ENCODE results near the gene KCNJ16. TPM values are rescaled to one million over a fixed set of nuclear protein-coding genes. Genes with fewer than 3 reads are reported as not detected.

KCNJ16 gene
- total RNA-seq, 2 experiments from 2014 or later, result not detected

DNA sequence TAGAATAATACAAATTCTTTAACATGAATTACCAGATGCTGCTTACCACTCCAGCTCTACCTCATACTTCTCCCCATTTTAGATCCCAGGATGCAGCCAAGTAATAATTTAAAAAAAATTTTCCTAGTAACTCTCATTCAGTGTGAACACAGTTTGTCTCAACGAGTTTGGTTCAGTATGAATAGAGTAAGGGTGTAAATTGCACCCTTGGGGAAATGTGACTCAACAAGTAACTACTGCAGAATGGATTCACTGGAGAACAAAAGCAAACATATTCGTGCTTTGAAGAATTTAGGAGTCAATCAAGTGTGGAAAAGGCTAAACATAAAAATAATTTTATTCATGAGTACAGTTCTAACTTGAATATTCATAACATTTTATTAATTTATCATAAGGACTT is 23.0 kb downstream of the KCNJ16 start:
- POLR2A ChIA-PET, result no interaction called here
- no peak overlapping the region for H3K4me3 ChIP-seq (ENCODE audit: low read length)
- H3K4me1 Mint-ChIP-seq (ENCODE audit: low read depth), result no peaks in the 10 kb centered on the region
- H3K27ac ChIP-seq (ENCODE audit: low read depth in 1 of 2, low read length in 2 of 2), result no peak overlapping the region
- H3K9me3 ChIP-seq (ENCODE audit: control insufficient read depth in 1 of 2, insufficient read depth in 1 of 2, low read length in 2 of 2), result no peaks in the 10 kb centered on the region
- ATAC-seq (ENCODE audit: poor library complexity) (no peak), DNase-seq (no peak)
- H3K27me3 ChIP-seq (ENCODE audit: control insufficient read depth in 1 of 2, insufficient read depth in 2 of 2, low read length in 2 of 2), result no peaks in the 10 kb centered on the region
- CTCF ChIA-PET, result no interaction called here
- no peaks in the 10 kb centered on the region for H3K36me3 ChIP-seq (ENCODE audit: insufficient read depth, low read length)
- no peaks in the 10 kb centered on the region for H3K27me3 Mint-ChIP-seq
- no peaks in the 10 kb centered on the region for H3K9me3 Mint-ChIP-seq
- no peaks in the 10 kb centered on the region for H3K36me3 Mint-ChIP-seq (ENCODE audit: low read depth)
- no peak overlapping the region for H3K27ac Mint-ChIP-seq
- no peak for TF ChIP-seq CTCF (IDR thresholded peaks at IDR 0.05)
- H3K4me3 Mint-ChIP-seq, result no peak overlapping the region
- intact Hi-C loops (cut with DNase I, micrococcal nuclease), result no loop called here
- H3K4me1 ChIP-seq (ENCODE audit: insufficient read depth, low read length), result no peaks in the 10 kb centered on the region

DNA sequence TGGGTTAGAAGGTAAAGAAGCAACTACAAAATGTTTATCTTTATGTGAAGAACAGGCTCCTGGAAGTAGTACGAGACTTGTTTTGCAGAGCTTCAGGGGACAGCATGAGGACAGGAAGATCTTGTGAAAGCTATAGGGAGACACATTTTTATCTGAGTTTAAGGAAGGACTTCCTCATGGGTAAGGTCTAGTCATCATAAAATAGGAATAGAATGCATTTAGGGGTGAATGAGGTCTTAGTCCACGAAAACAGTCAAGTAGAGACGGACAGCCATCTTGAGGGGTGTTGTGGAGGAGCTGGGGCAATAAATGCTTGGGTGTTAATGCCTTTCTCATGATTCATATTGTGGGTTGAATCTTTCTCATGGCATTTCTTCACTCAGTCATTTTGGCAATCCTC is 24.3 kb downstream of the KCNJ16 start:
- H3K27ac Mint-ChIP-seq, result no peak overlapping the region
- ATAC-seq (ENCODE audit: poor library complexity), result no peak
- CTCF ChIA-PET, result no interaction called here

GRCh38 chr17:70099884-70100283 is 24.9 kb downstream of the KCNJ16 start:
- H3K36me3 Mint-ChIP-seq (ENCODE audit: low read depth), result no peaks in the 10 kb centered on the region
- no peak for ATAC-seq (ENCODE audit: poor library complexity)
- H3K4me3 Mint-ChIP-seq, result no peak overlapping the region
- no peak for TF ChIP-seq CTCF (IDR thresholded peaks at IDR 0.05)
- no peaks in the 10 kb centered on the region for H3K4me1 ChIP-seq (ENCODE audit: insufficient read depth, low read length)
- H3K4me1 Mint-ChIP-seq (ENCODE audit: low read depth), result no peaks in the 10 kb centered on the region
- H3K36me3 ChIP-seq (ENCODE audit: insufficient read depth, low read length), result no peaks in the 10 kb centered on the region
- H3K27me3 Mint-ChIP-seq, result no peaks in the 10 kb centered on the region
- ChIA-PET POLR2A (no interaction called here), CTCF (no interaction called here)
- no peak overlapping the region for H3K4me3 ChIP-seq (ENCODE audit: low read length)
- no peak overlapping the region for H3K27ac Mint-ChIP-seq
- peak in 2 of 14 experiments; percentile 10 to 12 for DNase-seq
- no peaks in the 10 kb centered on the region for H3K9me3 Mint-ChIP-seq
- H3K27ac ChIP-seq (ENCODE audit: low read depth in 1 of 2, low read length in 2 of 2), result no peak overlapping the region
- intact Hi-C loops (cut with DNase I, micrococcal nuclease), result loop anchor here in 1 of 2 experiments (10.0 kb wide), 1 partner anchor 65 kb away; the partner anchor contains the start of gene KCNJ2
- H3K9me3 ChIP-seq (ENCODE audit: control insufficient read depth in 1 of 2, insufficient read depth in 1 of 2, low read length in 2 of 2), result no peaks in the 10 kb centered on the region
- no peaks in the 10 kb centered on the region for H3K27me3 ChIP-seq (ENCODE audit: control insufficient read depth in 1 of 2, insufficient read depth in 2 of 2, low read length in 2 of 2)

More for the DNA sequence above, 24.3 kb downstream of the KCNJ16 start:
- TF ChIP-seq CTCF (IDR thresholded peaks at IDR 0.05), result no peak
- no peaks in the 10 kb centered on the region for H3K9me3 ChIP-seq (ENCODE audit: control insufficient read depth in 1 of 2, insufficient read depth in 1 of 2, low read length in 2 of 2)
- H3K4me1 ChIP-seq (ENCODE audit: insufficient read depth, low read length), result no peaks in the 10 kb centered on the region
- Mint-ChIP-seq H3K9me3 (no peaks in the 10 kb centered on the region), H3K4me3 (no peak overlapping the region), H3K27me3 (no peaks in the 10 kb centered on the region), H3K4me1 (ENCODE audit: low read depth) (no peaks in the 10 kb centered on the region), H3K36me3 (ENCODE audit: low read depth) (no peaks in the 10 kb centered on the region)
- H3K36me3 ChIP-seq (ENCODE audit: insufficient read depth, low read length), result no peaks in the 10 kb centered on the region
- POLR2A ChIA-PET, result no interaction called here
- intact Hi-C loops (cut with DNase I, micrococcal nuclease), result no loop called here
- no peak overlapping the region for H3K4me3 ChIP-seq (ENCODE audit: low read length)
- DNase-seq, result peak in 2 of 14 experiments; percentile 4 to 15
- no peaks in the 10 kb centered on the region for H3K27me3 ChIP-seq (ENCODE audit: control insufficient read depth in 1 of 2, insufficient read depth in 2 of 2, low read length in 2 of 2)
- no peak overlapping the region for H3K27ac ChIP-seq (ENCODE audit: low read depth in 1 of 2, low read length in 2 of 2)

Data from CD4-positive, alpha-beta T cell (primary cell).